ENCODE results near the gene SESN2.

Gene SESN2

GRCh38 chr1:28308750-28309149 is 49.4 kb downstream of the SESN2 start:
- no peaks in the 10 kb centered on the region for H3K36me3 ChIP-seq (ENCODE audit: control insufficient read depth in 4 of 4, insufficient read depth in 4 of 4, low read length in 3 of 4)
- CTCF ChIA-PET = no interaction called here
- no peak overlapping the region for H3K4me3 ChIP-seq (ENCODE audit: control insufficient read depth in 1 of 7, extremely low read depth in 1 of 7, insufficient read depth in 4 of 7, low read depth in 2 of 7, low read length in 6 of 7)
- no peak for DNase-seq
- H3K9me3 ChIP-seq (ENCODE audit: control extremely low read depth in 1 of 5, control insufficient read depth in 4 of 5, insufficient read depth in 2 of 5, low read depth in 1 of 5, low read length in 4 of 5) = no peaks in the 10 kb centered on the region
- 83% methylated on average over 1 of the region's 3 CpGs for WGBS (ENCODE audit: insufficient coverage)
- POLR2A ChIA-PET = interaction anchor here (0.5 kb wide), 1 partner anchor 56 kb away, joined by 3 read pairs; no protein-coding TSS in a partner anchor
- H3K27ac ChIP-seq (ENCODE audit: insufficient read depth in 1 of 2, low read depth in 1 of 2, low read length in 2 of 2, poor library complexity in 1 of 2, severe bottlenecking in 2 of 2) = no peak overlapping the region
- H3K4me1 ChIP-seq (ENCODE audit: control extremely low read depth in 1 of 4, control insufficient read depth in 4 of 4, insufficient read depth in 4 of 4, low read length in 3 of 4) = peaks cover 0 to 27% (median 12%) of the 10 kb centered on the region in 4 experiments
- no peaks in the 10 kb centered on the region for H3K27me3 ChIP-seq (replicated peaks in 2 of 5; ENCODE audit: control insufficient read depth in 4 of 5, insufficient read depth in 5 of 5, low read length in 4 of 5)

GRCh38 chr1:28309702-28310101 is 50.4 kb downstream of the SESN2 start:
- H3K27ac ChIP-seq (ENCODE audit: insufficient read depth in 1 of 2, low read depth in 1 of 2, low read length in 2 of 2, poor library complexity in 1 of 2, severe bottlenecking in 2 of 2) = no peak overlapping the region
- CTCF ChIA-PET = interaction anchor here (0.7 kb wide), 1 partner anchor 16 kb away, joined by 4 read pairs; no protein-coding TSS in a partner anchor
- POLR2A ChIA-PET = no interaction called here
- no peaks in the 10 kb centered on the region for H3K9me3 ChIP-seq (ENCODE audit: control extremely low read depth in 1 of 5, control insufficient read depth in 4 of 5, insufficient read depth in 2 of 5, low read depth in 1 of 5, low read length in 4 of 5)
- 100% methylated on average over 1 of the region's 2 CpGs for WGBS (ENCODE audit: insufficient coverage)
- no peaks in the 10 kb centered on the region for H3K27me3 ChIP-seq (replicated peaks in 2 of 5; ENCODE audit: control insufficient read depth in 4 of 5, insufficient read depth in 5 of 5, low read length in 4 of 5)
- no peak overlapping the region for H3K4me3 ChIP-seq (ENCODE audit: control insufficient read depth in 1 of 7, extremely low read depth in 1 of 7, insufficient read depth in 4 of 7, low read depth in 2 of 7, low read length in 6 of 7)
- H3K4me1 ChIP-seq (ENCODE audit: control extremely low read depth in 1 of 4, control insufficient read depth in 4 of 4, insufficient read depth in 4 of 4, low read length in 3 of 4) = peaks cover 8 to 30% (median 19%) of the 10 kb centered on the region in 4 experiments
- no peak for DNase-seq
- H3K36me3 ChIP-seq (ENCODE audit: control insufficient read depth in 4 of 4, insufficient read depth in 4 of 4, low read length in 3 of 4) = no peaks in the 10 kb centered on the region

GRCh38 chr1:28313702-28314546 is 54.6 kb downstream of the SESN2 start:
- ChIA-PET POLR2A (interaction anchor here (1.0 kb wide), 2 partner anchors 28 to 54 kb away, joined by 3 to 6 read pairs; no protein-coding TSS in a partner anchor), CTCF (interaction anchor here (1.1 kb wide), 2 partner anchors 12 to 14 kb away, joined by 3 to 5 read pairs; partner anchors contain the start of gene MED18)
- WGBS (ENCODE audit: insufficient coverage) = 96% methylated on average over 6 of the region's 6 CpGs
- no peaks in the 10 kb centered on the region for H3K36me3 ChIP-seq (ENCODE audit: control insufficient read depth in 4 of 4, insufficient read depth in 4 of 4, low read length in 3 of 4)
- no peaks in the 10 kb centered on the region for H3K9me3 ChIP-seq (ENCODE audit: control extremely low read depth in 1 of 5, control insufficient read depth in 4 of 5, insufficient read depth in 2 of 5, low read depth in 1 of 5, low read length in 4 of 5)
- H3K27me3 ChIP-seq (replicated peaks in 2 of 5; ENCODE audit: control insufficient read depth in 4 of 5, insufficient read depth in 5 of 5, low read length in 4 of 5) = no peaks in the 10 kb centered on the region
- H3K27ac ChIP-seq (ENCODE audit: insufficient read depth in 1 of 2, low read depth in 1 of 2, low read length in 2 of 2, poor library complexity in 1 of 2, severe bottlenecking in 2 of 2) = no peak overlapping the region
- peak overlapping the region in 1 of 7 experiments; percentile 19 for H3K4me3 ChIP-seq (ENCODE audit: control insufficient read depth in 1 of 7, extremely low read depth in 1 of 7, insufficient read depth in 4 of 7, low read depth in 2 of 7, low read length in 6 of 7)
- H3K4me1 ChIP-seq (ENCODE audit: control extremely low read depth in 1 of 4, control insufficient read depth in 4 of 4, insufficient read depth in 4 of 4, low read length in 3 of 4) = peaks cover 8 to 19% (median 17%) of the 10 kb centered on the region in 4 experiments
- DNase-seq = peak in 1 of 3 donors; percentile 7

GRCh38 chr1:28314547-28314941 is 55.2 kb downstream of the SESN2 start:
- WGBS (ENCODE audit: insufficient coverage) = 32% methylated on average over 7 of the region's 8 CpGs
- CTCF ChIA-PET = interaction anchor here (1.1 kb wide), 3 partner anchors 13 to 40 kb away, joined by 3 to 5 read pairs (median 3); partner anchors contain the start of gene MED18
- H3K36me3 ChIP-seq (ENCODE audit: control insufficient read depth in 4 of 4, insufficient read depth in 4 of 4, low read length in 3 of 4) = no peaks in the 10 kb centered on the region
- peak; percentile 53 to 79 (median 75) for DNase-seq
- no peak overlapping the region for H3K27ac ChIP-seq (ENCODE audit: insufficient read depth in 1 of 2, low read depth in 1 of 2, low read length in 2 of 2, poor library complexity in 1 of 2, severe bottlenecking in 2 of 2)
- H3K27me3 ChIP-seq (replicated peaks in 2 of 5; ENCODE audit: control insufficient read depth in 4 of 5, insufficient read depth in 5 of 5, low read length in 4 of 5) = no peaks in the 10 kb centered on the region
- H3K4me3 ChIP-seq (ENCODE audit: control insufficient read depth in 1 of 7, extremely low read depth in 1 of 7, insufficient read depth in 4 of 7, low read depth in 2 of 7, low read length in 6 of 7) = peak overlapping the region in 2 of 7 experiments; percentile 6 to 19
- H3K4me1 ChIP-seq (ENCODE audit: control extremely low read depth in 1 of 4, control insufficient read depth in 4 of 4, insufficient read depth in 4 of 4, low read length in 3 of 4) = peaks cover 8 to 19% (median 17%) of the 10 kb centered on the region in 4 experiments
- POLR2A ChIA-PET = interaction anchor here (1.0 to 1.2 kb wide), 3 partner anchors 14 to 55 kb away, joined by 3 to 6 read pairs (median 5); partner anchors contain the start of gene MED18
- no peaks in the 10 kb centered on the region for H3K9me3 ChIP-seq (ENCODE audit: control extremely low read depth in 1 of 5, control insufficient read depth in 4 of 5, insufficient read depth in 2 of 5, low read depth in 1 of 5, low read length in 4 of 5)

- ChIA-PET CTCF (interaction anchor here (0.9 to 2.2 kb wide), 3 partner anchors 10 to 22 kb away, joined by 3 to 8 read pairs (median 4); no protein-coding TSS in a partner anchor), POLR2A (interaction anchor here (0.9 kb wide), 1 partner anchor 19 kb away, joined by 3 read pairs; no protein-coding TSS in a partner anchor)
- no peak overlapping the region for H3K27ac ChIP-seq (ENCODE audit: insufficient read depth in 1 of 2, low read depth in 1 of 2, low read length in 2 of 2, poor library complexity in 1 of 2, severe bottlenecking in 2 of 2)
- H3K4me3 ChIP-seq (ENCODE audit: control insufficient read depth in 1 of 7, extremely low read depth in 1 of 7, insufficient read depth in 4 of 7, low read depth in 2 of 7, low read length in 6 of 7) = no peak overlapping the region
- H3K27me3 ChIP-seq (replicated peaks in 2 of 5; ENCODE audit: control insufficient read depth in 4 of 5, insufficient read depth in 5 of 5, low read length in 4 of 5) = no peaks in the 10 kb centered on the region
- peaks cover 8 to 19% (median 17%) of the 10 kb centered on the region in 4 experiments for H3K4me1 ChIP-seq (ENCODE audit: control extremely low read depth in 1 of 4, control insufficient read depth in 4 of 4, insufficient read depth in 4 of 4, low read length in 3 of 4)
- no peak for DNase-seq
- H3K36me3 ChIP-seq (ENCODE audit: control insufficient read depth in 4 of 4, insufficient read depth in 4 of 4, low read length in 3 of 4) = no peaks in the 10 kb centered on the region
- H3K9me3 ChIP-seq (ENCODE audit: control extremely low read depth in 1 of 5, control insufficient read depth in 4 of 5, insufficient read depth in 2 of 5, low read depth in 1 of 5, low read length in 4 of 5) = no peaks in the 10 kb centered on the region
- 100% methylated on average over 5 of the region's 7 CpGs for WGBS (ENCODE audit: insufficient coverage)
Observed at GRCh38 chr1:28317014-28317413, 57.7 kb downstream of the SESN2 start.

GRCh38 chr1:28322194-28322593 is 62.9 kb downstream of the SESN2 start:
- no peak overlapping the region for H3K4me3 ChIP-seq (ENCODE audit: control insufficient read depth in 1 of 7, extremely low read depth in 1 of 7, insufficient read depth in 4 of 7, low read depth in 2 of 7, low read length in 6 of 7)
- no peaks in the 10 kb centered on the region for H3K36me3 ChIP-seq (ENCODE audit: control insufficient read depth in 4 of 4, insufficient read depth in 4 of 4, low read length in 3 of 4)
- H3K9me3 ChIP-seq (ENCODE audit: control extremely low read depth in 1 of 5, control insufficient read depth in 4 of 5, insufficient read depth in 2 of 5, low read depth in 1 of 5, low read length in 4 of 5) = no peaks in the 10 kb centered on the region
- POLR2A ChIA-PET = no interaction called here
- H3K27ac ChIP-seq (ENCODE audit: insufficient read depth in 1 of 2, low read depth in 1 of 2, low read length in 2 of 2, poor library complexity in 1 of 2, severe bottlenecking in 2 of 2) = no peak overlapping the region
- CTCF ChIA-PET = interaction anchor here (1.0 kb wide), 1 partner anchor 37 kb away, joined by 5 read pairs; no protein-coding TSS in a partner anchor
- H3K27me3 ChIP-seq (replicated peaks in 2 of 5; ENCODE audit: control insufficient read depth in 4 of 5, insufficient read depth in 5 of 5, low read length in 4 of 5) = no peaks in the 10 kb centered on the region
- H3K4me1 ChIP-seq (ENCODE audit: control extremely low read depth in 1 of 4, control insufficient read depth in 4 of 4, insufficient read depth in 4 of 4, low read length in 3 of 4) = peaks cover 5 to 22% (median 10%) of the 10 kb centered on the region in 4 experiments
- 100% methylated on average over 2 of the region's 3 CpGs for WGBS (ENCODE audit: insufficient coverage)
- DNase-seq = no peak

- CTCF ChIA-PET = no interaction called here
- no peak overlapping the region for H3K4me3 ChIP-seq (ENCODE audit: control insufficient read depth in 1 of 7, extremely low read depth in 1 of 7, insufficient read depth in 4 of 7, low read depth in 2 of 7, low read length in 6 of 7)
- H3K27ac ChIP-seq (ENCODE audit: insufficient read depth in 1 of 2, low read depth in 1 of 2, low read length in 2 of 2, poor library complexity in 1 of 2, severe bottlenecking in 2 of 2) = no peak overlapping the region
- POLR2A ChIA-PET = no interaction called here
- H3K36me3 ChIP-seq (ENCODE audit: control insufficient read depth in 4 of 4, insufficient read depth in 4 of 4, low read length in 3 of 4) = no peaks in the 10 kb centered on the region
- DNase-seq = peak in 1 of 3 donors; percentile 52
- H3K9me3 ChIP-seq (ENCODE audit: control extremely low read depth in 1 of 5, control insufficient read depth in 4 of 5, insufficient read depth in 2 of 5, low read depth in 1 of 5, low read length in 4 of 5) = no peaks in the 10 kb centered on the region
- 13% methylated on average over 3 of the region's 3 CpGs for WGBS (ENCODE audit: insufficient coverage)
- H3K27me3 ChIP-seq (replicated peaks in 2 of 5; ENCODE audit: control insufficient read depth in 4 of 5, insufficient read depth in 5 of 5, low read length in 4 of 5) = no peaks in the 10 kb centered on the region
- H3K4me1 ChIP-seq (ENCODE audit: control extremely low read depth in 1 of 4, control insufficient read depth in 4 of 4, insufficient read depth in 4 of 4, low read length in 3 of 4) = peaks cover 7 to 36% (median 17%) of the 10 kb centered on the region in 4 experiments
Observed at GRCh38 chr1:28323720-28324119, 64.4 kb downstream of the SESN2 start.

All from common myeloid progenitor, CD34-positive (primary cell).